ENCODE results near the gene GHITM. TPM values are rescaled to one million over a fixed set of nuclear protein-coding genes. Genes with fewer than 3 reads are reported as not detected.
"Not testable (repeated sequence)": the region's sequence is repeated elsewhere in the genome, so short reads cannot be mapped to it uniquely, and the experiment has no call there.

GHITM gene
- polyA plus RNA-seq, 1 experiment = 204 TPM

DNA sequence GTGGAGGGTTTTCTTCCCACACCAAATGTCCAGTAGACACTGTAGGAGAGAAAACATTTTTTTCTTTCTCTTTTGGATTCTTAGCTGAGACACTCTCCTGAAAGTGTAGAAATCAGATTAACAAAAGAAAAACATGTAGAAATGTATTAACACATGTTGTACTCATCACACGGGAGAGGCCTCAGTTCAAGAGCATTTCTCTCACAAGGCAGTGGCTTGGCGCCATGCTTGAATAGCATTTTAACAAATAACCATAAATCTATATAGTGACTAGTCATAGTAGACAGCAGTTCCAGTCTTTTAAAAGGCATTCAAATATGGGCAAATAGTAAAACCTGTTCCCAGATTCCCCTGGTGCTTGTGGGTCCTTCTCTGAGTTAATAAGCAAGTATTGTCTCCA lies 38.3 kb upstream of the GHITM start:
- ChIA-PET CTCF (interaction anchor here (1.0 to 1.2 kb wide), 2 partner anchors 49 to 74 kb away, joined by 3 to 5 read pairs; no protein-coding TSS in a partner anchor), POLR2A (no interaction called here)
- no peak overlapping the region for H3K4me3 ChIP-seq (ENCODE audit: low read depth, low read length)
- TF ChIP-seq, protein P1, sequence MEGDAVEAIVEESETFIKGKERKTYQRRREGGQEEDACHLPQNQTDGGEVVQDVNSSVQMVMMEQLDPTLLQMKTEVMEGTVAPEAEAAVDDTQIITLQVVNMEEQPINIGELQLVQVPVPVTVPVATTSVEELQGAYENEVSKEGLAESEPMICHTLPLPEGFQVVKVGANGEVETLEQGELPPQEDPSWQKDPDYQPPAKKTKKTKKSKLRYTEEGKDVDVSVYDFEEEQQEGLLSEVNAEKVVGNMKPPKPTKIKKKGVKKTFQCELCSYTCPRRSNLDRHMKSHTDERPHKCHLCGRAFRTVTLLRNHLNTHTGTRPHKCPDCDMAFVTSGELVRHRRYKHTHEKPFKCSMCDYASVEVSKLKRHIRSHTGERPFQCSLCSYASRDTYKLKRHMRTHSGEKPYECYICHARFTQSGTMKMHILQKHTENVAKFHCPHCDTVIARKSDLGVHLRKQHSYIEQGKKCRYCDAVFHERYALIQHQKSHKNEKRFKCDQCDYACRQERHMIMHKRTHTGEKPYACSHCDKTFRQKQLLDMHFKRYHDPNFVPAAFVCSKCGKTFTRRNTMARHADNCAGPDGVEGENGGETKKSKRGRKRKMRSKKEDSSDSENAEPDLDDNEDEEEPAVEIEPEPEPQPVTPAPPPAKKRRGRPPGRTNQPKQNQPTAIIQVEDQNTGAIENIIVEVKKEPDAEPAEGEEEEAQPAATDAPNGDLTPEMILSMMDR (IDR thresholded peaks at IDR 0.05; ENCODE audit: insufficient read depth, low read depth, low read length) = no peak
- DNase-seq (ENCODE audit: low read depth) = no peak
- no peaks in the 10 kb centered on the region for H3K27me3 ChIP-seq (ENCODE audit: control insufficient read depth, insufficient read depth, low read length)
- H3K36me3 ChIP-seq (ENCODE audit: control insufficient read depth, insufficient read depth, low read length) = no peaks in the 10 kb centered on the region

DNA sequence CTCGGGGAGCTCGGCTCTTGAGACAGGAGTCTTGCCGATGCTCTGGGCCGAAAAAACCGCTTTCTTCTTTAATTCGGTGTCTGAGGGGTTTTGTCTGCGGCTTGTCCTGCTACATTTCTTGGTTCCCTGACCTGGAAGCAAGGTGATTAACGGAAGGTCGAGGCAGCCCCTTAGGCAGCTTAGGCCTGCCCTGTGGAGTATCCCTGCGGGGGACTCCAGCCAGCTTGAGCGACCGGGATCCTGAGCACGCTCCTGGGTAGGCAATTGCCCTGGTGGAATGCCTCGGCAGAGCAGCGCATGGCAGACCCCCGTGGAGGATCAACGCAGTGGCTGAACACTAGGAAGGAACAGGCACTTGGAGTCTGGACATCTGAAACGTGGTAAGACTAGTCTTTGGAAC lies 30.5 kb upstream of the GHITM start:
- Histone ChIP-seq H3K36me3 (ENCODE audit: control insufficient read depth, insufficient read depth, low read length) (no peaks in the 10 kb centered on the region), H3K4me3 (ENCODE audit: low read depth, low read length) (no peak overlapping the region), H3K27me3 (ENCODE audit: control insufficient read depth, insufficient read depth, low read length) (no peaks in the 10 kb centered on the region)
- CTCF ChIA-PET = no interaction called here
- POLR2A ChIA-PET = no interaction called here
- TF ChIP-seq, protein P1 (IDR thresholded peaks at IDR 0.05; ENCODE audit: insufficient read depth, low read depth, low read length) = no peak
- no peak for DNase-seq (ENCODE audit: low read depth)

- POLR2A ChIA-PET; H3K4me3 ChIP-seq (ENCODE audit: low read depth, low read length); DNase-seq (ENCODE audit: low read depth); H3K36me3 ChIP-seq (ENCODE audit: control insufficient read depth, insufficient read depth, low read length); CTCF ChIA-PET; H3K27me3 ChIP-seq (ENCODE audit: control insufficient read depth, insufficient read depth, low read length): not testable (repeated sequence)
Observed at GRCh38 chr10:84109772-84110171, 29.5 kb upstream of the GHITM start.

GRCh38 chr10:84113468-84113867 lies 25.8 kb upstream of the GHITM start:
- H3K27me3 ChIP-seq (ENCODE audit: control insufficient read depth, insufficient read depth, low read length); DNase-seq (ENCODE audit: low read depth); POLR2A ChIA-PET; H3K4me3 ChIP-seq (ENCODE audit: low read depth, low read length); H3K36me3 ChIP-seq (ENCODE audit: control insufficient read depth, insufficient read depth, low read length): not testable (repeated sequence)
- CTCF ChIA-PET = interaction anchor here (1.0 kb wide), 1 partner anchor 36 kb away, joined by 3 read pairs; no protein-coding TSS in a partner anchor

DNA sequence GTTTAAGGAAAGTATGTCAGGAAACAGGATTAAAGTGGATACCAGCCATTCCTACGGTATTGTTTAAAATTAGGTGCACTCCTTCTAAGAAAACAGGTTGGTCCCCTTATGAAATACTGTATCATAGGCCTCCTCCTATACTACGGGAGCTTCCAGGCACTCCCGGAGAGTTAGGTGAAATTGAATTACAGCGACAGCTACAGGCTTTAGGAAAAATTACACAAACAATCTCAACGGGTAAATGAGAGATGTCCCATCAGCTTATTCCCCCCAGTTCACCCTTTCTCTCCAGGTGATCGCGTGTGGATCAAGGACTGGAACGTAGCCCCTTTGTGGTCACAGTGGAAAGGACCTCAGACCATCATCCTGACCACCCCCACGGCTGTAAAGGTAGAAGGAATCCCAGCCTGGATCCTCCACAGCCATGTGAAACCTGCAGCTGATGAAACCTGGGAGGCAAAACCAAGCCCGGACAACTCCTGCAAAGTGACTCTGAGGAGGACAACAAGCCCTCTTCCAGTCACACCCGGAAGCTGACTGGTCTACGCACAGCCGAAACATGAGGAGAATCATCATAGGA lies 25.1 kb upstream of the GHITM start:
- TF ChIP-seq, protein P1 (IDR thresholded peaks at IDR 0.05; ENCODE audit: insufficient read depth, low read depth, low read length) = peak; percentile 32
- no peak for DNase-seq (ENCODE audit: low read depth)
- ChIA-PET POLR2A (no interaction called here), CTCF (interaction anchor here (1.0 kb wide), 1 partner anchor 37 kb away, joined by 3 read pairs; no protein-coding TSS in a partner anchor)
- Histone ChIP-seq H3K36me3 (ENCODE audit: control insufficient read depth, insufficient read depth, low read length) (no peaks in the 10 kb centered on the region), H3K27me3 (ENCODE audit: control insufficient read depth, insufficient read depth, low read length) (no peaks in the 10 kb centered on the region), H3K4me3 (ENCODE audit: low read depth, low read length) (no peak overlapping the region)

DNA sequence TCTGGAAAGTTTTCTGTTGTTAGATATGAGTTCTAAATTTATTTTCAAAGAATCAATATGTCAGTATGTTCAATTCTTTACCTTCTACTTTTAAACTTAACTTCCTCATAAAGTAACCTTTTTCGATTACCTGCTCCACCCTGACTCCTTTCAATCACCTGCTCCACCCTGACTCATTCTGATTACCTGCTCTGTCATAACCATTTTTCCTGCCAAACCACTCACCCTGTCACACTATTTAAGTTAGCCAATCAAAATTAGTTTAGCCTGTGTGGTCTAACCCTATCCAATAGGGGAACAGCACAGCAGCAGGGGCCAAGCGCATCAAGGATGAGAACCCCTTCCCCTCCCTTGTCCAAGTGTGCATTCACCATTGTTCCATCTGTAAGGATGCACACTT lies 22.1 kb upstream of the GHITM start:
- H3K4me3 ChIP-seq (ENCODE audit: low read depth, low read length); H3K27me3 ChIP-seq (ENCODE audit: control insufficient read depth, insufficient read depth, low read length); H3K36me3 ChIP-seq (ENCODE audit: control insufficient read depth, insufficient read depth, low read length); CTCF ChIA-PET; POLR2A ChIA-PET; DNase-seq (ENCODE audit: low read depth): not testable (repeated sequence)
